Liver (tissue), 9 donors: ENCODE data around the gene TCTN1. TPM values are rescaled to one million over a fixed set of nuclear protein-coding genes. Genes with fewer than 3 reads are reported as not detected.
"Not testable (repeated sequence)": the region's sequence is repeated elsewhere in the genome, so short reads cannot be mapped to it uniquely, and the experiment has no call there.

Experiments used
- DNase-seq: peaks from one replicate; pipeline ENCODE4 v3.0.0-alpha.2; 2017; ENCODE audit warnings: low spot score
- H3K27ac ChIP-seq, 2 donors: one replicate each; pipeline ENCODE4 v1.7.0; 2013; ENCODE audit warnings: inconsistent platforms in 2 of 2, low read length in 2 of 2, control low read depth in 1 of 2, low read depth in 1 of 2, mild to moderate bottlenecking in 1 of 2
- H3K27me3 ChIP-seq, 4 donors: one replicate each; pipeline versions ENCODE4 v1.6.1 to v1.7.0; 2013; ENCODE audit warnings: low read length in 3 of 4, inconsistent platforms in 1 of 4, mild to moderate bottlenecking in 1 of 4, moderate library complexity in 1 of 4; ENCODE audit not compliant: control insufficient read depth in 4 of 4, insufficient read depth in 4 of 4
- H3K36me3 ChIP-seq, 4 donors: one replicate each; pipeline versions ENCODE4 v1.6.1 to v1.7.0; 2013; ENCODE audit warnings: low read length in 3 of 4, mild to moderate bottlenecking in 3 of 4, low read depth in 1 of 4, moderate library complexity in 1 of 4; ENCODE audit not compliant: control insufficient read depth in 4 of 4, insufficient read depth in 3 of 4
- H3K4me1 ChIP-seq, 4 donors: one replicate each; pipeline versions ENCODE4 v1.6.1 to v1.7.0; 2013; ENCODE audit warnings: low read length in 3 of 4, mild to moderate bottlenecking in 3 of 4, moderate library complexity in 1 of 4; ENCODE audit not compliant: control insufficient read depth in 4 of 4, insufficient read depth in 4 of 4
- H3K4me3 ChIP-seq, 3 donors: one replicate each; pipeline versions ENCODE4 v1.6.1 to v1.7.0; 2013; ENCODE audit warnings: low read length in 3 of 3, control low read depth in 1 of 3, low read depth in 1 of 3, mild to moderate bottlenecking in 1 of 3
- H3K9ac ChIP-seq, 2 donors: one replicate each; pipeline ENCODE4 v1.7.0; 2013; ENCODE audit warnings: low read length in 2 of 2, mild to moderate bottlenecking in 2 of 2, moderate library complexity in 2 of 2, control low read depth in 1 of 2, low read depth in 1 of 2
- H3K9me3 ChIP-seq, 4 donors: one replicate each; pipeline versions ENCODE4 v1.6.1 to v1.7.0; 2013; ENCODE audit warnings: low read length in 3 of 4; ENCODE audit not compliant: control insufficient read depth in 4 of 4
- CTCF ChIP-seq: fragments of 150-350 bp; IDR thresholded peaks from 2 replicates; pipeline ENCODE4 v1.5.1; 2017; ENCODE audit warnings: improper control_type of control experiment, low read depth, low read length; ENCODE audit not compliant: missing input control
- EGR1 ChIP-seq, 2 donors: IDR thresholded peaks; 2 replicates each; pipeline ENCODE4 v1.6.1; 2016 to 2018; ENCODE audit warnings: antibody characterized with exemption in 2 of 2, low read depth in 2 of 2
- FOXA2 ChIP-seq: IDR thresholded peaks from 2 replicates; pipeline ENCODE4 v1.6.1; 2016; ENCODE audit warnings: antibody characterized with exemption
- GABPA ChIP-seq, 2 donors: IDR thresholded peaks in 1 of 2; conservative IDR thresholded peaks in 1 of 2; 2 replicates each; pipeline ENCODE4 v1.6.1; 2016; ENCODE audit warnings: antibody characterized with exemption in 2 of 2, mild to moderate bottlenecking in 1 of 2, moderate library complexity in 1 of 2
- HNF4A ChIP-seq, 2 donors: conservative IDR thresholded peaks; 2 replicates each; pipeline ENCODE4 v1.6.1; 2016; ENCODE audit warnings: antibody characterized with exemption in 2 of 2, mild to moderate bottlenecking in 2 of 2
- HNF4G ChIP-seq: IDR thresholded peaks from 2 replicates; pipeline ENCODE4 v1.6.1; 2016; ENCODE audit warnings: antibody characterized with exemption
- JUND ChIP-seq, 2 donors: IDR thresholded peaks; 2 replicates each; pipeline ENCODE4 v1.6.1; 2016; ENCODE audit warnings: antibody characterized with exemption in 2 of 2
- MAX ChIP-seq: IDR thresholded peaks from 2 replicates; pipeline ENCODE4 v1.6.1; 2016; ENCODE audit warnings: antibody characterized with exemption
- NR2F2 ChIP-seq: IDR thresholded peaks from 2 replicates; pipeline ENCODE4 v1.6.1; 2016; ENCODE audit warnings: antibody characterized with exemption
- RAD21 ChIP-seq, 2 donors: IDR thresholded peaks; 2 replicates each; pipeline ENCODE4 v1.6.1; 2016; ENCODE audit warnings: antibody characterized with exemption in 2 of 2, mild to moderate bottlenecking in 2 of 2
- REST ChIP-seq: IDR thresholded peaks from 2 replicates; pipeline ENCODE4 v1.6.1; 2016; ENCODE audit warnings: antibody characterized with exemption, mild to moderate bottlenecking
- RXRA ChIP-seq, 2 donors: IDR thresholded peaks; 2 replicates each; pipeline ENCODE4 v1.6.1; 2017 to 2018; ENCODE audit warnings: antibody characterized with exemption in 2 of 2, mild to moderate bottlenecking in 1 of 2
- SP1 ChIP-seq: IDR thresholded peaks from 2 replicates; pipeline ENCODE4 v1.6.1; 2018; ENCODE audit warnings: antibody characterized with exemption, mild to moderate bottlenecking
- TAF1 ChIP-seq: conservative IDR thresholded peaks from 2 replicates; pipeline ENCODE4 v1.6.1; 2016; ENCODE audit warnings: antibody characterized with exemption, mild to moderate bottlenecking
- YY1 ChIP-seq: IDR thresholded peaks from 2 replicates; pipeline ENCODE4 v1.6.1; 2016; ENCODE audit warnings: antibody characterized with exemption, mild to moderate bottlenecking
- WGBS: extraction: QIAGEN DNeasy Blood & Tissue Kit; methylation state at CpG from one replicate; pipeline ENCODE4 v1.1.7; 2013; 5-methylcytosine and 5-hydroxymethylcytosine counted together
- polyA plus RNA-seq, 2 donors: library from polyadenylated mRNA; stranded (reverse) in 1 of 2; unstranded in 1 of 2; fragments of 200-250 nt in 1 of 2; fragments of >200 nt in 1 of 2; fragmentation: Nextera tagmentation in 1 of 2; extraction: Ambion mirVana in 1 of 2; gene quantifications; one replicate each; pipeline versions ENCODE4 v1.2.1 to v1.2.3, GENCODE V29; 2013 to 2015
- total RNA-seq, 2 donors: library from RNA; depleted of rRNA; stranded (reverse); fragments of >200 nt; gene quantifications; one replicate each; pipeline ENCODE4 v1.2.3, GENCODE V29; 2014
- donor health status: healthy.
- donor health status: healthy.
- donor health status: healthy.
- donor health status: healthy.
- donor health status: healthy.

Gene TCTN1
- total and polyA plus RNA-seq, 4 donors: 6.0 to 12.0 (median 10.9) TPM

- TF ChIP-seq REST: peak; percentile 19
Observed at GRCh38 chr12:110583137-110584059, 30.5 kb upstream of the TCTN1 start, which contains the start of gene PPTC7 (continued).

- Histone ChIP-seq H3K9ac (no peak overlapping the region), H3K4me1 (peaks cover 15 to 41% (median 33%) of the 10 kb centered on the region in 4 donors), H3K27me3 (no peaks in the 10 kb centered on the region), H3K36me3 (no peaks in the 10 kb centered on the region), H3K27ac (peak overlapping the region; percentile 55 to 92), H3K9me3 (no peaks in the 10 kb centered on the region), H3K4me3 (no peak overlapping the region)
- WGBS: 48% methylated on average over 7 of the region's 7 CpGs
- no peak for TF ChIP-seq SP1
- DNase-seq: no peak
Observed at GRCh38 chr12:110585231-110585799, 28.6 kb upstream of the TCTN1 start.

- H3K27me3 ChIP-seq, H3K9ac ChIP-seq, DNase-seq, H3K4me3 ChIP-seq, H3K36me3 ChIP-seq, H3K9me3 ChIP-seq, H3K27ac ChIP-seq: not testable (repeated sequence)
- peaks cover 14 to 52% (median 41%) of the 10 kb centered on the region in 4 donors for H3K4me1 ChIP-seq
- 100% methylated on average over 2 of the region's 2 CpGs for WGBS
Observed at GRCh38 chr12:110587102-110587501, 26.8 kb upstream of the TCTN1 start.

GRCh38 chr12:110590059-110590458 is 23.9 kb upstream of the TCTN1 start:
- H3K27me3 ChIP-seq: no peaks in the 10 kb centered on the region
- H3K9ac ChIP-seq: no peak overlapping the region
- peak overlapping the region; percentile 58 to 73 for H3K27ac ChIP-seq
- no peak overlapping the region for H3K4me3 ChIP-seq
- peaks cover 11 to 38% (median 28%) of the 10 kb centered on the region in 4 donors for H3K4me1 ChIP-seq
- 98% methylated on average over 1 of the region's 1 CpG for WGBS
- no peaks in the 10 kb centered on the region for H3K36me3 ChIP-seq
- TF ChIP-seq RAD21 (IDR thresholded peaks at IDR 0.05) (no peak), GABPA (IDR thresholded peaks at IDR 0.05 in 1 of 2, conservative IDR thresholded peaks at IDR 0.05 in 1 of 2) (no peak), JUND (IDR thresholded peaks at IDR 0.05) (no peak), YY1 (no peak), NR2F2 (no peak), SP1 (no peak), CTCF (no peak), TAF1 (no peak), EGR1 (IDR thresholded peaks at IDR 0.05; ENCODE audit: low read depth in 2 of 2) (no peak), HNF4A (conservative IDR thresholded peaks at IDR 0.05) (no peak), FOXA2 (no peak), REST (no peak), HNF4G (no peak), RXRA (IDR thresholded peaks at IDR 0.05) (no peak), MAX (no peak)
- DNase-seq: no peak
- no peaks in the 10 kb centered on the region for H3K9me3 ChIP-seq
